ENCODE measurements around the gene CLTCL1.

The CLTCL1 gene

GRCh38 chr22:19129871-19130270 is 161.6 kb downstream of the CLTCL1 start:
- TF ChIP-seq ELF4 (IDR thresholded peaks at IDR 0.05) = no peak
- ChIA-PET CTCF (interaction anchor here (0.6 kb wide), 1 partner anchor 14 kb away, joined by 3 read pairs; the partner anchor contains the start of gene ESS2), POLR2A (interaction anchor here (3.0 kb wide), 1 partner anchor 15 kb away, joined by 10 read pairs; the partner anchor contains the start of gene ESS2)
- no peak for DNase-seq (ENCODE audit: extremely low spot score)

All from HEK293T (cell line).